A549 (cell line): Measurements from ENCODE around the gene RAB23.

Experiments used
- CTCF ChIP-seq: fragments of >200 bp; sonication (Bioruptor Twin); formaldehyde crosslinking; IDR thresholded peaks from 3 replicates; pipeline ENCODE4 v1.5.1; 2016
- ESRRA ChIP-seq: fragments of 150-350 bp; IDR thresholded peaks from 2 replicates; pipeline ENCODE4 v1.6.1; 2014; ENCODE audit warnings: mild to moderate bottlenecking, low read length, borderline replicate concordance
- HMGXB4 ChIP-seq: fragments of 250-450 bp; sonication (Bioruptor Pico); IDR thresholded peaks from 2 replicates; pipeline ENCODE4 v1.5.0; 2021; ENCODE audit warnings: mild to moderate bottlenecking, moderate library complexity, borderline replicate concordance
- MAX ChIP-seq: IDR thresholded peaks from 2 replicates; pipeline ENCODE4 v1.6.1; 2012
- POLR2A ChIP-seq: IDR thresholded peaks from 2 replicates; pipeline ENCODE4 v1.6.1; 2012; ENCODE audit warnings: mild to moderate bottlenecking, low read length
- RAD21 ChIP-seq, 2 experiments: fragments of >200 bp in 1 of 2; sonication (Bioruptor Twin) in 1 of 2; formaldehyde crosslinking in 1 of 2; IDR thresholded peaks in 1 of 2; conservative IDR thresholded peaks in 1 of 2; 2 replicates in 1 of 2; 3 replicates in 1 of 2; pipeline ENCODE4 v1.6.1; 2012 to 2018; ENCODE audit warnings: inconsistent platforms in 1 of 2
- RCOR1 ChIP-seq: fragments of 150-350 bp; IDR thresholded peaks from 2 replicates; pipeline ENCODE4 v1.6.1; 2014; ENCODE audit warnings: antibody characterized with exemption, low read length, low read depth
- REST ChIP-seq: fragments of 200-600 bp; sonication (generic); IDR thresholded peaks from 2 replicates; pipeline ENCODE4 v1.6.1; 2016; ENCODE audit warnings: antibody characterized with exemption, mild to moderate bottlenecking, moderate library complexity
- TF ChIP-seq, protein P1 (sequence below): fragments of 450-650 bp; IDR thresholded peaks from 2 replicates; pipeline ENCODE4 v1.6.1; 2014; ENCODE audit warnings: antibody characterized with exemption
- TF ChIP-seq, protein P2 (sequence below): IDR thresholded peaks from 2 replicates; pipeline ENCODE4 v1.6.1; 2012

DNA sequence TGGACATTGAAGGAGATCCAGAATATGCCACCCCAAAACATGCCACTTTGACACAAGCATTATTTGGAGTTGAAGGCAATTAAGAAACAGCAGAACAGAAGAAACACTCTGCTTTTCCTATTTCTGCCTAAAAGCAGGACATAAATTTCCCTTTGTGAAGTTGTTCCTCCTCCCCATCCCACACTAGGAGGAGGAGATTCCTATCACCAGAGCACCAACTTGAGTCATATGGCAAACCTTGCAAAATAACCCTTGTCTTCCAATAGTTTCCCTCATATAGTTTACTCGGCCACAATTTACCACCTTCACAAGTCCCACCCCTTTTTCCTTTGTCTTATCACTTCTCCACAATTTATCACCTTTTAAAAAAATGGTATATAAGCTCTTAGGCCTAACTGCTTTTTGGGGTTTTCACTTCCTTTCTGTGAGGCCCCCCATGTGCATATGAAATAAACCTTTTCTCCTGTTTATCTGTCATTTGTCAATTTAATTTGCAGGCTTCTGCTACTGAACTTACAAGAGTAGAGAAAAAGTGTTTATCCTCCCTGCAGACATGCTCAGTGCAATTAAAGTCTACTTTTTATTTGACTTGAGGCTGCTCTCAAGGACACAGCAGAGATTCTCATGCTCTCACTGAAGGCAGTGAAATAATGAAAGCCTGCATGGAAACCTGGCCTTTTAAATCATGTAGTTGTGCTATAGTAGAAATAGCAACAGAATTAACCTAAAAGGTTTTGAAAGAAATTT lies 2.8 kb upstream of the RAB23 start:
- TF ChIP-seq RAD21 (conservative IDR thresholded peaks at IDR 0.05 in 1 of 2, IDR thresholded peaks at IDR 0.05 in 1 of 2) (no peak), CTCF (no peak), POLR2A (no peak), ESRRA (no peak), HMGXB4 (CRISPR knock-in tag) (no peak), MAX (no peak), RCOR1 (no peak), REST (no peak)
- TF ChIP-seq, protein P1, sequence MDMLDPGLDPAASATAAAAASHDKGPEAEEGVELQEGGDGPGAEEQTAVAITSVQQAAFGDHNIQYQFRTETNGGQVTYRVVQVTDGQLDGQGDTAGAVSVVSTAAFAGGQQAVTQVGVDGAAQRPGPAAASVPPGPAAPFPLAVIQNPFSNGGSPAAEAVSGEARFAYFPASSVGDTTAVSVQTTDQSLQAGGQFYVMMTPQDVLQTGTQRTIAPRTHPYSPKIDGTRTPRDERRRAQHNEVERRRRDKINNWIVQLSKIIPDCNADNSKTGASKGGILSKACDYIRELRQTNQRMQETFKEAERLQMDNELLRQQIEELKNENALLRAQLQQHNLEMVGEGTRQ, result no peak
- TF ChIP-seq, protein P2, sequence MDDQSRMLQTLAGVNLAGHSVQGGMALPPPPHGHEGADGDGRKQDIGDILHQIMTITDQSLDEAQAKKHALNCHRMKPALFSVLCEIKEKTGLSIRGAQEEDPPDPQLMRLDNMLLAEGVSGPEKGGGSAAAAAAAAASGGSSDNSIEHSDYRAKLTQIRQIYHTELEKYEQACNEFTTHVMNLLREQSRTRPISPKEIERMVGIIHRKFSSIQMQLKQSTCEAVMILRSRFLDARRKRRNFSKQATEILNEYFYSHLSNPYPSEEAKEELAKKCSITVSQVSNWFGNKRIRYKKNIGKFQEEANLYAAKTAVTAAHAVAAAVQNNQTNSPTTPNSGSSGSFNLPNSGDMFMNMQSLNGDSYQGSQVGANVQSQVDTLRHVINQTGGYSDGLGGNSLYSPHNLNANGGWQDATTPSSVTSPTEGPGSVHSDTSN, result no peak
